Activated naive CD8-positive, alpha-beta T cell treated with anti-CD3 and anti-CD28 coated beads, Interleukin-2, amount 10 ng/mL, durations not matched to agents 7 days and 5 days (primary cell): ENCODE measurements around the gene RAVER2. TPM values are rescaled to one million over a fixed set of nuclear protein-coding genes. Genes with fewer than 3 reads are reported as not detected.
"Not testable (repeated sequence)": the region's sequence is repeated elsewhere in the genome, so short reads cannot be mapped to it uniquely, and the experiment has no call there.

Experiments
- ATAC-seq: fragments of 150-1000 bp; cut with Tn5 transposase; one replicate; pipeline ENCODE4 v1.10.0; 2021; ENCODE audit warnings: low read depth, moderate library complexity
- POLR2A ChIA-PET: fragments of 350-600 bp; sonication (Branson Sonifier 250); formaldehyde crosslinking; loops from one replicate; lab custom pipeline; 2021; ENCODE audit warnings: antibody characterized with exemption; lab: Charles Lee
- DNase-seq: peaks from one replicate; pipeline ENCODE4 v3.0.0; 2021
- H3K27ac Mint-ChIP-seq: one replicate; pipeline ENCODE4 v1.8.0; 2022; ENCODE audit warnings: mild to moderate bottlenecking, mixed read lengths
- H3K27me3 Mint-ChIP-seq: one replicate; pipeline ENCODE4 v1.8.0; 2022; ENCODE audit warnings: mild to moderate bottlenecking, moderate library complexity, mixed read lengths
- H3K36me3 Mint-ChIP-seq: one replicate; pipeline ENCODE4 v1.8.0; 2021; ENCODE audit warnings: mild to moderate bottlenecking, mixed read lengths
- H3K4me1 Mint-ChIP-seq: one replicate; pipeline ENCODE4 v1.8.0; 2021; ENCODE audit warnings: mixed read lengths
- H3K4me3 Mint-ChIP-seq: one replicate; pipeline ENCODE4 v1.8.0; 2022; ENCODE audit warnings: mild to moderate bottlenecking, moderate library complexity, mixed read lengths
- H3K9me3 Mint-ChIP-seq: one replicate; pipeline ENCODE4 v1.8.0; 2021; ENCODE audit warnings: mixed read lengths
- total RNA-seq, 2 experiments: library from RNA; stranded (reverse); gene quantifications; one replicate each; pipeline ENCODE4 v1.2.3, GENCODE V29; 2021

RAVER2 gene
- total RNA-seq, 2 experiments from 2014 or later = 7.7 to 9.2 TPM

- H3K4me3 Mint-ChIP-seq = no peak overlapping the region
- H3K9me3 Mint-ChIP-seq = peaks cover 2% of the 10 kb centered on the region
- POLR2A ChIA-PET = no interaction called here
- no peaks in the 10 kb centered on the region for H3K27me3 Mint-ChIP-seq
- ATAC-seq (no peak), DNase-seq (no peak)
- peaks cover 8% of the 10 kb centered on the region for H3K36me3 Mint-ChIP-seq
- H3K4me1 Mint-ChIP-seq = peaks cover 5% of the 10 kb centered on the region
- no peak overlapping the region for H3K27ac Mint-ChIP-seq
Measured at GRCh38 chr1:64756770-64757169, 11.9 kb downstream of the RAVER2 start.

DNA sequence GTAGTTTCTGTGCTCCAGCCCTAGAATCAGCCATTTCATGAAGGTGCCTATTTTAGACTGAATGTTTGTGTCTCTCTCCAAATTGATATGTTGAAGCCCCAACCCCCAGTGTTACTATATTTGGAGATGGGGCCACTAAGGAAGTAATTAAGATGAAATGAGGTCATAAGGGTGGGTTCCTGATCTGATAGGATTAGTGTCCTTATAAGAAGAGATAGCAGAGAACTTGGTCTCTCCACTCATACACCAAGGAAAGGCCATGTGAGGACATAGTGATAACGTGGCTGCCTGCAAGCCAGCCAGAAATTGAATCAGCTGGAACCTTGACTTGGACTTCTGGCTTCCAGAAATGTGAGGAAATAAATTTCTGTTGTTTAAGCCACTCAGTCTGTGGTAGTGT, 12.3 kb downstream of the RAVER2 start:
- Mint-ChIP-seq H3K4me1 (peaks cover 5% of the 10 kb centered on the region), H3K27ac (no peak overlapping the region), H3K36me3 (peaks cover 8% of the 10 kb centered on the region), H3K27me3 (no peaks in the 10 kb centered on the region), H3K4me3 (no peak overlapping the region), H3K9me3 (peaks cover 2% of the 10 kb centered on the region)
- ATAC-seq (no peak), DNase-seq (no peak)
- POLR2A ChIA-PET = no interaction called here

DNA sequence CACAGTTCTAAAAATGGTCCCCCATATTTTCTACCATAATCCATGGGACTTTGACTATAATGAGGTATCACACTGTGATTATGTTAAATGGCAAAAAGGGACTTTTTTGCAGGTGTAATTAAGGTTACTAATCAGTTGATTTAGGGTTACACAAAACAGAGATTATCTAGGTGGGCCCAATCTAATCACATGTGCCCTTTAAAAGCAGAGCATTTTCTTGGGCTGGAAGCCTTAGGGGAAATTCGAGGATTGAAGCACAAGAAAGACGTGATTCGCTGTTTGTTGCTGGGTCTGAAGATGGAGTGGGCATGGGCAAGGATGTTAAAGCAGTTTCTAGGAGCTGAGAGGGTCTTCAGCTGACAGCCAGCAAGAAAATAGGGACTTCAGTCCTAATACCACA, 13.4 kb downstream of the RAVER2 start:
- no peak overlapping the region for H3K4me3 Mint-ChIP-seq
- peaks cover 4% of the 10 kb centered on the region for H3K4me1 Mint-ChIP-seq
- DNase-seq = no peak
- H3K36me3 Mint-ChIP-seq = peaks cover 6% of the 10 kb centered on the region
- H3K27me3 Mint-ChIP-seq = no peaks in the 10 kb centered on the region
- POLR2A ChIA-PET = no interaction called here
- H3K27ac Mint-ChIP-seq = no peak overlapping the region
- no peak for ATAC-seq
- peaks cover 2% of the 10 kb centered on the region for H3K9me3 Mint-ChIP-seq

DNA sequence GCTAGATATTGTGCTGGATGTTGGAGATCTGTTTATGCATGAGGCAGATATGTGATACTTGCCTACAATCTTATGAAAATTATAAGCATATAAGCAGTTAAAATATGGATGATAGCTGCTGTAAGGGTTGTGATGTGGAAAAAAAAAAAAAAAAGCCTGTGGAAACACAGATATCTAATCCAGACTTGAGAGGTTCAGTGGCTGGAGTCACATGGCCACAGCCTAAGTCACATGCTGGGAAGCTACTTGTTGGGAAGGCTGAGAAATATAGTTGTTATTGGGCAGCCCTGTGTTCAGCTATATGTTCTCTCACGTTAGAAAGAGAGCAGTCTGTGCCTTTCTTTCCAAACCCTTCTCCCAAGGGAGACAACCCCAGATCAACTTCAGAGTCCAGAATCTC, 15.1 kb downstream of the RAVER2 start:
- ATAC-seq (no peak), DNase-seq (no peak)
- POLR2A ChIA-PET = no interaction called here
- Mint-ChIP-seq H3K4me3 (no peak overlapping the region), H3K27ac (no peak overlapping the region), H3K36me3 (peaks cover 6% of the 10 kb centered on the region), H3K27me3 (no peaks in the 10 kb centered on the region), H3K4me1 (peaks cover 4% of the 10 kb centered on the region), H3K9me3 (peaks cover 2% of the 10 kb centered on the region)

- Mint-ChIP-seq H3K36me3 (peaks cover 6% of the 10 kb centered on the region), H3K27ac (no peak overlapping the region), H3K4me3 (no peak overlapping the region), H3K9me3 (peaks cover 1% of the 10 kb centered on the region), H3K4me1 (no peaks in the 10 kb centered on the region), H3K27me3 (no peaks in the 10 kb centered on the region)
- ATAC-seq (no peak), DNase-seq (no peak)
- POLR2A ChIA-PET = no interaction called here
Measured at GRCh38 chr1:64765012-64765411, 20.1 kb downstream of the RAVER2 start.

GRCh38 chr1:64765826-64766225, 21.0 kb downstream of the RAVER2 start:
- DNase-seq (no peak), ATAC-seq (no peak)
- peaks cover 2% of the 10 kb centered on the region for H3K4me1 Mint-ChIP-seq
- POLR2A ChIA-PET = no interaction called here
- no peak overlapping the region for H3K27ac Mint-ChIP-seq
- no peaks in the 10 kb centered on the region for H3K27me3 Mint-ChIP-seq
- peaks cover 13% of the 10 kb centered on the region for H3K36me3 Mint-ChIP-seq
- H3K9me3 Mint-ChIP-seq = peaks cover 3% of the 10 kb centered on the region
- no peak overlapping the region for H3K4me3 Mint-ChIP-seq

- POLR2A ChIA-PET = no interaction called here
- ATAC-seq = no peak
Measured at GRCh38 chr1:64766429-64766828, 21.6 kb downstream of the RAVER2 start.

GRCh38 chr1:64769482-64769881, 24.6 kb downstream of the RAVER2 start:
- Mint-ChIP-seq H3K4me1 (peaks cover 2% of the 10 kb centered on the region), H3K9me3 (peaks cover 7% of the 10 kb centered on the region), H3K27me3 (no peaks in the 10 kb centered on the region), H3K36me3 (peaks cover 22% of the 10 kb centered on the region), H3K4me3 (no peak overlapping the region), H3K27ac (no peak overlapping the region)
- ATAC-seq (no peak), DNase-seq (no peak)
- POLR2A ChIA-PET = no interaction called here

More at GRCh38 chr1:64766429-64766828, 21.6 kb downstream of the RAVER2 start:
- H3K4me1 Mint-ChIP-seq = peaks cover 2% of the 10 kb centered on the region
- H3K4me3 Mint-ChIP-seq = no peak overlapping the region
- no peak overlapping the region for H3K27ac Mint-ChIP-seq
- peaks cover 4% of the 10 kb centered on the region for H3K9me3 Mint-ChIP-seq
- DNase-seq = no peak
- peaks cover 14% of the 10 kb centered on the region for H3K36me3 Mint-ChIP-seq
- H3K27me3 Mint-ChIP-seq = no peaks in the 10 kb centered on the region

GRCh38 chr1:64769971-64770370, 25.1 kb downstream of the RAVER2 start:
- POLR2A ChIA-PET = no interaction called here
- Mint-ChIP-seq H3K4me1 (peaks cover 2% of the 10 kb centered on the region), H3K4me3 (no peak overlapping the region), H3K27ac (no peak overlapping the region), H3K36me3 (peaks cover 24% of the 10 kb centered on the region), H3K9me3 (peaks cover 7% of the 10 kb centered on the region), H3K27me3 (no peaks in the 10 kb centered on the region)
- DNase-seq (no peak), ATAC-seq (no peak)

- peaks cover 25% of the 10 kb centered on the region for H3K36me3 Mint-ChIP-seq
- POLR2A ChIA-PET = not testable (repeated sequence)
Measured at GRCh38 chr1:64773306-64773705, 28.4 kb downstream of the RAVER2 start.

GRCh38 chr1:64775113-64775512, 30.2 kb downstream of the RAVER2 start:
- H3K4me1 Mint-ChIP-seq = peaks cover 2% of the 10 kb centered on the region
- H3K36me3 Mint-ChIP-seq = peaks cover 21% of the 10 kb centered on the region
- no peaks in the 10 kb centered on the region for H3K27me3 Mint-ChIP-seq
- ATAC-seq (no peak), DNase-seq (no peak)
- POLR2A ChIA-PET = no interaction called here
- H3K9me3 Mint-ChIP-seq = peaks cover 5% of the 10 kb centered on the region
- H3K27ac Mint-ChIP-seq = no peak overlapping the region
- H3K4me3 Mint-ChIP-seq = no peak overlapping the region

More at GRCh38 chr1:64773306-64773705, 28.4 kb downstream of the RAVER2 start:
- H3K9me3 Mint-ChIP-seq, H3K27me3 Mint-ChIP-seq, H3K4me1 Mint-ChIP-seq, H3K4me3 Mint-ChIP-seq, ATAC-seq, DNase-seq, H3K27ac Mint-ChIP-seq: not testable (repeated sequence)

GRCh38 chr1:64782044-64782443, 37.2 kb downstream of the RAVER2 start:
- H3K4me3 Mint-ChIP-seq, H3K4me1 Mint-ChIP-seq, DNase-seq, H3K27me3 Mint-ChIP-seq, H3K27ac Mint-ChIP-seq, POLR2A ChIA-PET, ATAC-seq, H3K9me3 Mint-ChIP-seq: not testable (repeated sequence)
- peaks cover 19% of the 10 kb centered on the region for H3K36me3 Mint-ChIP-seq

DNA sequence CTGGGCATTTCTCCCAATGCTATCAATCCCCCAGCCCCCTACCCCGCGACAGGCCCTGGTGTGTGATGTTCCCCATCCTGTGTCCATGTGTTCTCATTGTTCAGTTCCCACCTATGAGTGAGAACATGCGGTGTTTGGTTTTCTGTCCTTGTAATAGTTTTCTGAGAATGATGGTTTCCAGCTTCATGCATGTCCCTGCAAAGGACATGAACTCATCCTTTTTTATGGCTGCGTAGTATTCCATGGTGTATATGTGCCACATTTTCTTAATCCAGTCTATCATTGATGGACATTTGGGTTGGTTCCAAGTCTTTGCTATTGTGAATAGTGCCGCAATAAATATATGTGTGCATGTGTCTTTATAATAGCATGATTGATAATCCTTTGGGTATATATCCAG, 38.0 kb downstream of the RAVER2 start:
- DNase-seq, H3K27ac Mint-ChIP-seq, H3K9me3 Mint-ChIP-seq, H3K4me3 Mint-ChIP-seq, POLR2A ChIA-PET, ATAC-seq, H3K27me3 Mint-ChIP-seq, H3K4me1 Mint-ChIP-seq: not testable (repeated sequence)
- H3K36me3 Mint-ChIP-seq = peaks cover 19% of the 10 kb centered on the region

GRCh38 chr1:64790832-64791487, 46.1 kb downstream of the RAVER2 start:
- no peaks in the 10 kb centered on the region for H3K27me3 Mint-ChIP-seq
- peaks cover 16% of the 10 kb centered on the region for H3K9me3 Mint-ChIP-seq
- POLR2A ChIA-PET = no interaction called here
- DNase-seq (no peak), ATAC-seq (no peak)
- no peaks in the 10 kb centered on the region for H3K4me1 Mint-ChIP-seq
- no peak overlapping the region for H3K27ac Mint-ChIP-seq
- H3K4me3 Mint-ChIP-seq = no peak overlapping the region
- peaks cover 23% of the 10 kb centered on the region for H3K36me3 Mint-ChIP-seq
